ENCODE results near the gene SEMA6A.

SEMA6A gene

GRCh38 chr5:116455061-116455460, 119.6 kb downstream of the SEMA6A start:
- no peak for DNase-seq

GRCh38 chr5:116454417-116454927, 120.2 kb downstream of the SEMA6A start:
- DNase-seq = no peak

- DNase-seq = no peak
Observed at GRCh38 chr5:116453988-116454411, 120.6 kb downstream of the SEMA6A start.

GRCh38 chr5:116452774-116453368, 121.8 kb downstream of the SEMA6A start:
- peak; percentile 6 for DNase-seq

- DNase-seq = no peak
Observed at GRCh38 chr5:116451905-116452450, 122.6 kb downstream of the SEMA6A start.

GRCh38 chr5:116451066-116451465, 123.6 kb downstream of the SEMA6A start:
- DNase-seq = no peak

GRCh38 chr5:116449458-116449857, 125.2 kb downstream of the SEMA6A start:
- no peak for DNase-seq

GRCh38 chr5:116448870-116449427, 125.7 kb downstream of the SEMA6A start:
- DNase-seq = no peak

GRCh38 chr5:116448450-116448849, 126.2 kb downstream of the SEMA6A start:
- DNase-seq = no peak

GRCh38 chr5:116446356-116447005, 128.1 kb downstream of the SEMA6A start:
- no peak for DNase-seq

GRCh38 chr5:116445311-116445710, 129.3 kb downstream of the SEMA6A start:
- no peak for DNase-seq

- no peak for DNase-seq
Observed at GRCh38 chr5:116444373-116445295, 130.0 kb downstream of the SEMA6A start.

GRCh38 chr5:116442931-116443551, 131.6 kb downstream of the SEMA6A start:
- no peak for DNase-seq

GRCh38 chr5:116442095-116442534, 132.5 kb downstream of the SEMA6A start:
- DNase-seq = peak; percentile 39

- DNase-seq = peak; percentile 49
Observed at GRCh38 chr5:116441223-116441622, 133.4 kb downstream of the SEMA6A start.

- no peak for DNase-seq
Observed at GRCh38 chr5:116440457-116441001, 134.1 kb downstream of the SEMA6A start.

- no peak for DNase-seq
Observed at GRCh38 chr5:116439905-116440304, 134.7 kb downstream of the SEMA6A start.

- DNase-seq = no peak
Observed at GRCh38 chr5:116438979-116439554, 135.6 kb downstream of the SEMA6A start.

GRCh38 chr5:116437922-116438578, 136.6 kb downstream of the SEMA6A start:
- DNase-seq = no peak

GRCh38 chr5:116437351-116437705, 137.3 kb downstream of the SEMA6A start:
- DNase-seq = no peak

Measured in NCI-H510A (cell line).